HUES64 (cell line): ENCODE measurements around the gene CBR1.
A peak's percentile ranks its signal among the peaks of the same experiment; 100 is the strongest.
"Not testable (repeated sequence)": the region's sequence is repeated elsewhere in the genome, so short reads cannot be mapped to it uniquely, and the experiment has no call there.

Experiments used
- H3K27ac ChIP-seq: 2 replicates; pipeline ENCODE4 v1.7.0; 2013; ENCODE audit warnings: low read depth, low read length, inconsistent platforms
- H3K27me3 ChIP-seq: 2 replicates; pipeline ENCODE4 v1.6.1; 2013; ENCODE audit warnings: mild to moderate bottlenecking, low read length; ENCODE audit not compliant: insufficient read depth
- H3K36me3 ChIP-seq: 2 replicates; pipeline ENCODE4 v1.6.1; 2013; ENCODE audit warnings: mild to moderate bottlenecking, low read length; ENCODE audit not compliant: insufficient read depth
- H3K4me1 ChIP-seq: 2 replicates; pipeline ENCODE4 v1.6.1; 2013; ENCODE audit warnings: mild to moderate bottlenecking, low read length, moderate library complexity; ENCODE audit not compliant: insufficient read depth
- H3K4me3 ChIP-seq: 2 replicates; pipeline ENCODE4 v1.5.1; 2013; ENCODE audit warnings: mild to moderate bottlenecking, low read length, moderate library complexity
- H3K9ac ChIP-seq: 2 replicates; pipeline ENCODE4 v1.6.1; 2013; ENCODE audit warnings: mild to moderate bottlenecking, low read depth, low read length
- H3K9me3 ChIP-seq: 2 replicates; pipeline ENCODE4 v1.6.1; 2013; ENCODE audit warnings: low read depth, low read length; ENCODE audit not compliant: insufficient read depth
- WGBS: fragments of 150-250, 120-280 bp; methylation state at CpG from one replicate; pipeline ENCODE4 v1.1.7; 2013; ENCODE audit warnings: missing lambda C conversion rate; 5-methylcytosine and 5-hydroxymethylcytosine counted together

Gene CBR1

GRCh38 chr21:36087362-36088138 is 17.7 kb downstream of the CBR1 start:
- Histone ChIP-seq H3K27me3 (no peaks in the 10 kb centered on the region), H3K27ac (no peak overlapping the region), H3K9ac (no peak overlapping the region), H3K36me3 (no peaks in the 10 kb centered on the region), H3K4me1 (peaks cover 9% of the 10 kb centered on the region; the same call in 1 of the 2 replicates), H3K4me3 (no peak overlapping the region), H3K9me3 (peaks cover 2% of the 10 kb centered on the region; the same call in 1 of the 2 replicates)
- 85% methylated on average over 6 of the region's 6 CpGs for WGBS

- Histone ChIP-seq H3K27ac (no peak overlapping the region), H3K4me1 (peaks cover 11% of the 10 kb centered on the region), H3K27me3 (no peaks in the 10 kb centered on the region), H3K4me3 (no peak overlapping the region), H3K9me3 (peaks cover 25% of the 10 kb centered on the region), H3K9ac (no peak overlapping the region), H3K36me3 (no peaks in the 10 kb centered on the region; the same call in 1 of the 2 replicates)
- WGBS = 91% methylated on average over 3 of the region's 3 CpGs
Observed at GRCh38 chr21:36089946-36090345, 20.1 kb downstream of the CBR1 start.

- peaks cover 17% of the 10 kb centered on the region for H3K4me1 ChIP-seq
- H3K4me3 ChIP-seq = no peak overlapping the region
- no peak overlapping the region for H3K9ac ChIP-seq
- H3K27ac ChIP-seq = no peak overlapping the region
- H3K36me3 ChIP-seq = no peaks in the 10 kb centered on the region; the same call in 1 of the 2 replicates
- H3K27me3 ChIP-seq = no peaks in the 10 kb centered on the region
- H3K9me3 ChIP-seq = peaks cover 29% of the 10 kb centered on the region
Observed at GRCh38 chr21:36092681-36093080, 22.9 kb downstream of the CBR1 start.

GRCh38 chr21:36093512-36093911 is 23.7 kb downstream of the CBR1 start:
- Histone ChIP-seq H3K27ac (no peak overlapping the region), H3K27me3 (no peaks in the 10 kb centered on the region)
- WGBS = 93% methylated on average over 1 of the region's 1 CpG

GRCh38 chr21:36096398-36097290 is 26.8 kb downstream of the CBR1 start:
- Histone ChIP-seq H3K36me3 (no peaks in the 10 kb centered on the region; the same call in 1 of the 2 replicates), H3K4me3 (no peak overlapping the region), H3K4me1 (peaks cover 42% of the 10 kb centered on the region), H3K27me3 (no peaks in the 10 kb centered on the region), H3K9ac (peak overlapping the region; percentile 40; the same call in 1 of the 2 replicates), H3K27ac (peak overlapping the region; percentile 91), H3K9me3 (peaks cover 29% of the 10 kb centered on the region)
- WGBS = 23% methylated on average over 1 of the region's 1 CpG

More at GRCh38 chr21:36093512-36093911, 23.7 kb downstream of the CBR1 start:
- no peak overlapping the region for H3K4me3 ChIP-seq
- peaks cover 29% of the 10 kb centered on the region for H3K9me3 ChIP-seq
- no peak overlapping the region for H3K9ac ChIP-seq
- peaks cover 25% of the 10 kb centered on the region for H3K4me1 ChIP-seq
- no peaks in the 10 kb centered on the region; the same call in 1 of the 2 replicates for H3K36me3 ChIP-seq

- H3K9ac ChIP-seq = peak overlapping the region; percentile 40
- H3K27ac ChIP-seq = peak overlapping the region; percentile 91
- WGBS = 58% methylated on average over 8 of the region's 8 CpGs
- H3K4me1 ChIP-seq = peaks cover 41% of the 10 kb centered on the region
- H3K9me3 ChIP-seq = peaks cover 31% of the 10 kb centered on the region
- no peaks in the 10 kb centered on the region; the same call in 1 of the 2 replicates for H3K36me3 ChIP-seq
- no peak overlapping the region for H3K4me3 ChIP-seq
- no peaks in the 10 kb centered on the region for H3K27me3 ChIP-seq
Observed at GRCh38 chr21:36097427-36098181, 27.8 kb downstream of the CBR1 start.

GRCh38 chr21:36098182-36098532 is 28.3 kb downstream of the CBR1 start:
- no peaks in the 10 kb centered on the region for H3K27me3 ChIP-seq
- 74% methylated on average over 2 of the region's 2 CpGs for WGBS
- H3K9me3 ChIP-seq = peaks cover 31% of the 10 kb centered on the region
- no peaks in the 10 kb centered on the region; the same call in 1 of the 2 replicates for H3K36me3 ChIP-seq
- peak overlapping the region; percentile 91 for H3K27ac ChIP-seq
- H3K4me3 ChIP-seq = no peak overlapping the region
- H3K9ac ChIP-seq = peak overlapping the region; percentile 40
- peaks cover 41% of the 10 kb centered on the region for H3K4me1 ChIP-seq

GRCh38 chr21:36099000-36099399 is 29.2 kb downstream of the CBR1 start:
- H3K4me1 ChIP-seq = peaks cover 41% of the 10 kb centered on the region
- no peaks in the 10 kb centered on the region for H3K27me3 ChIP-seq
- no peak overlapping the region for H3K4me3 ChIP-seq
- peaks cover 25% of the 10 kb centered on the region for H3K9me3 ChIP-seq
- H3K9ac ChIP-seq = peak overlapping the region; percentile 21; the same call in 1 of the 2 replicates
- H3K36me3 ChIP-seq = no peaks in the 10 kb centered on the region; the same call in 1 of the 2 replicates
- peak overlapping the region; percentile 91 for H3K27ac ChIP-seq
- 77% methylated on average over 3 of the region's 3 CpGs for WGBS

GRCh38 chr21:36099695-36100211 is 29.9 kb downstream of the CBR1 start:
- 36% methylated on average over 13 of the region's 13 CpGs for WGBS
- H3K9me3 ChIP-seq = peaks cover 19% of the 10 kb centered on the region
- not testable (repeated sequence) for H3K9ac ChIP-seq, H3K4me3 ChIP-seq, H3K36me3 ChIP-seq, H3K27me3 ChIP-seq
- peaks cover 45% of the 10 kb centered on the region for H3K4me1 ChIP-seq
- H3K27ac ChIP-seq = peak overlapping the region; percentile 91

- Histone ChIP-seq H3K4me3 (no peak overlapping the region), H3K27ac (peak overlapping the region; percentile 89), H3K27me3 (no peaks in the 10 kb centered on the region), H3K36me3 (no peaks in the 10 kb centered on the region), H3K4me1 (peaks cover 48% of the 10 kb centered on the region), H3K9me3 (peaks cover 13% of the 10 kb centered on the region), H3K9ac (no peak overlapping the region)
- 92% methylated on average over 6 of the region's 6 CpGs for WGBS
Observed at GRCh38 chr21:36100971-36101641, 31.3 kb downstream of the CBR1 start.
